Mesodermal cell (in vitro differentiated cells): ENCODE results near the gene MAP2K7.

Experiments
- H3K27ac ChIP-seq: 2 replicates; pipeline ENCODE4 v1.7.0; 2013; ENCODE audit warnings: mild to moderate bottlenecking, low read depth, low read length, moderate library complexity; ENCODE audit not compliant: severe bottlenecking
- H3K36me3 ChIP-seq: 2 replicates; pipeline ENCODE4 v1.7.1; 2013; ENCODE audit warnings: mild to moderate bottlenecking, low read length, moderate library complexity; ENCODE audit not compliant: control insufficient read depth, insufficient read depth
- H3K4me1 ChIP-seq: one replicate; pipeline ENCODE4 v1.7.1; 2013; ENCODE audit warnings: mild to moderate bottlenecking, low read length; ENCODE audit not compliant: insufficient read depth, control insufficient read depth, poor library complexity, severe bottlenecking
- H3K4me3 ChIP-seq: 2 replicates; pipeline ENCODE4 v1.7.0; 2013; ENCODE audit warnings: low read length, control low read depth, mild to moderate bottlenecking; ENCODE audit not compliant: insufficient read depth, poor library complexity, severe bottlenecking; ENCODE audit errors: extremely low read depth
- H3K9me3 ChIP-seq: 2 replicates; pipeline ENCODE4 v1.7.1; 2013; ENCODE audit warnings: mild to moderate bottlenecking, low read length, moderate library complexity; ENCODE audit not compliant: control insufficient read depth
- WGBS, 2 experiments: methylation state at CpG; one replicate each; pipeline ENCODE4 v1.1.5; 2013; ENCODE audit warnings: missing lambda C conversion rate in 2 of 2; ENCODE audit not compliant: insufficient coverage in 2 of 2; 5-methylcytosine and 5-hydroxymethylcytosine counted together

The MAP2K7 gene

DNA sequence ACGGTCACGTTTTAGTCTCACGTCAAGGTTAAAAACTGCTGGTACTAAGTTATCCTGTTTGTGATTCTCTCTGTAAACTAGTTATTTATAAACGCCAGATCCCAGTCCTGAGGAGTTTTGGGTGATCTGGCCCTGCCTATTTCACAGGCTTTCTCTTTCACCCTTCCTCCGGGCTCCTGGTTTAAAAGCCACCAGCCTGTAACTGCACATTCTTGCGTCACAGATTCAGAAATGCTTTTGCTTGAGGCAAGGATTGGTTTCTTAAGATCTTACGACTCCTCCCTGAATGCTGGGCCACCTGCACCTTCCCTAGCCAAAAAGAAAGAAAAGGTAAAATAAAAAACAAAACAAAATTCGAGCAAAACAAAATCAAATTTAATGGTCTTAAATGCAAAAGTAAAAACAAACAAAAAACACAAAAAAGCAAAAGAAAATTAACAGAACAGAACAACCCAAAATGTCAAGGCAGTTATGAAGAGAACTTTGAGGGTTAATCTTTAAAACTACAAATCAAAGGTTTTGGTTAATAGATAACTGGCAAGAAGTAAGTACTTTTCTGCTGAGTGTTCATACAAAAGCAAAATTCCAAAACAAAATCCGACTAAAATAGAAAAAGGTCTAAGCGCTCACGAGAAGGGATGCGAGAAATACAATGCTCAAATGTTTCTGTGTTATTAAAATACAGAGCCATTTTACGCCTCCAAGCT lies 58.4 kb downstream of the MAP2K7 start:
- no peaks in the 10 kb centered on the region for H3K4me1 ChIP-seq
- no peaks in the 10 kb centered on the region for H3K9me3 ChIP-seq
- H3K36me3 ChIP-seq: peaks cover 84% of the 10 kb centered on the region
- H3K27ac ChIP-seq: no peak overlapping the region
- WGBS, 2 experiments: 96 to 100% methylated on average over 4 to 9 of the region's 13 CpGs
- no peak overlapping the region for H3K4me3 ChIP-seq

DNA sequence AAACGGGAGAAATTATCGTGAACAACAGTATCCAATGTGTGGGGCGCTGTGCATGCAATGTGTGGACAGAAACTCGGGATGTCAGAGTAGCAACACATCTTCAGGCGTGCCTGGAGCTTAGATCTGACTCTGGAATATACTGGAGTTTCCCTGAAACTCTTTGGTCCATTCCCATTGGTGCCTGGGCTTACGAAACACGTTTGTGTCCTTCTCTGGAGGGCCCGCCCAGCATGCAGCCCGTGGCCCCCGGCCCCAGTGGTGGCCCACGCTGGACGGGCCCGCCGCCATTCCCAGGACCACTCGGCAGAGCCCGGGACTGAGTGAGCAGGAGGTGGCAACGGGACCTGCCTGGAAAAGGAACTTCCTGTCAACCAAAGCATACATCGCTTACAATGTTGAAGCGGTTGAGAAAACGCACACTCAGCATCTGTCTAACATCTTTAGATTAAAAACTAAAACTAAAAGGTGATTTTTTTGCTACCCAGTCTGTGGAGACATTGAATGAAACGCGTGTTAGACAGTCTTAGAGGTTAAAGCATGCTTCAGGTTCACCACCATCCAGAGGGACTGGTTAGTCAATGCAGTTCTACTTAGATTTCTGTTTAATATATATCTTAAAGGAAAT lies 59.1 kb downstream of the MAP2K7 start:
- no peak overlapping the region for H3K4me3 ChIP-seq
- no peaks in the 10 kb centered on the region for H3K4me1 ChIP-seq
- peaks cover 91% of the 10 kb centered on the region for H3K36me3 ChIP-seq
- WGBS, 2 experiments: 94 to 96% methylated on average over 18 to 19 of the region's 22 CpGs
- no peak overlapping the region for H3K27ac ChIP-seq
- H3K9me3 ChIP-seq: no peaks in the 10 kb centered on the region

- H3K4me1 ChIP-seq: no peaks in the 10 kb centered on the region
- H3K9me3 ChIP-seq: no peaks in the 10 kb centered on the region
- no peak overlapping the region for H3K4me3 ChIP-seq
- WGBS, 2 experiments: 98 to 100% methylated on average over 25 of the region's 25 CpGs
- H3K27ac ChIP-seq: no peak overlapping the region
- H3K36me3 ChIP-seq: peaks cover 92% of the 10 kb centered on the region
These were observed 59.9 kb downstream of the MAP2K7 start for GRCh38 chr19:7963566-7963965.
